Measurements from ENCODE around the gene CSNK1E.

Gene CSNK1E

DNA sequence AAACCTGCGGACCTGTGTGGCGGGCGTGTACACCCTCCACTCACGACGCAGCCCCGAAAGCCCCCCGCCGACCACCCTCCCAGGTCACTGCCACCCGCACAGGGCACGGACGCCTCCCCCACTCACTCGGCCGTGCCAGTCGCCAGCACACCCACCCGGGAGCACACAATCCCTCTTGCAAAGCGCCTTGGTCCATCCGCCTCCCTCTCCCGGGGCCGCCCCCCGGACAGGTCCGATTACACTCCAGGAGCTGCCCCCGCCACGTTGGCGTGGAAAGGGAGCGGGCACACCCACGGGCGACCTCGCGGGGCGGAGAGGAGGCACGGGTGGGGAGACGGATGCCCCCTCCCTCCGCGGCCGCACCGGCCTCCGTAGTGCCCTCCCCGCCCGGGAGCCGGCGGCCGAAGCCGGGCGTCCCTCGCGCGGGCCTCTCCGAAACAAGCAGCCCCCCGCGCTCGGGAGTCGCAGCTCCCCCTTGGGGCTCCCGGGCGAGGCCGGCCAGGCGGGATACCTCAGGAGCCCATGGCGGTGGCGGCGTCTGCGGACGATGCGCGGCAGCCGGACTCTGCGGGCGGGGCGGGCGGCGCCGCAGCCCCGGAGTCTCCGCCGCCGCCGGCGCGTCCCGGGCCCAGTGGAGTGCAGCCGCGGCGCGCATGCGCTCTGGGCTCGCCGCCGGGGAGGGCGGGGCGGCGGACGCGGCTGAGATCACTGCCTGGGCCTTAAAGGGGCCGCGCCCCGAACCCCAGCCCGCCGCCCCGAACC, 44.7 kb downstream of the CSNK1E start, which contains the start of gene TMEM184B:
TMEM184B (minus strand) TSS at position 638 of the 762 bp plus-strand sequence. CDS start 25,049 bp downstream, outside the sequence.
- peak; percentile 70 to 73 for DNase-seq

- no peak for DNase-seq
These were observed 45.3 kb downstream of the CSNK1E start for GRCh38 chr22:38271927-38272372.

DNA sequence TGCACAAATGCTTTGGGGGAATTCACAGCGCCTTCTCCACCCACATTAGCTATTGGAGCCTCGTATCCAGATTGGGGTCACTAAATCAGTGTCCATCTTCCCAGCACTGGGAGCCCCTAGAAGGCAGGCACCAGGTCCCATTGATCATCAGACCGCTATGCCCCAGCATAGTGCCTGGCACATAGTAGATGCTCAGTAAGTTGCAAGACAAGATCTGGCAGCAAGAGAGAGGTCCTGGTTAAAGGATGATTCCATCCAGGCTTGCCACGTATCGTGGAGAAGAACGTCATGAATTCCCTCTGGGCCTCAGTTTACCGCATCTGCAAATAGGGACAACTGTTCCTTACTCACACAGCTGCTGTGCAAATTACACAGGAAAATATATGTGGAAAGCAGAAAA, 46.1 kb downstream of the CSNK1E start:
- DNase-seq = no peak

- no peak for DNase-seq
These were observed 46.9 kb downstream of the CSNK1E start for GRCh38 chr22:38270091-38270992.

GRCh38 chr22:38269466-38269865, 47.8 kb downstream of the CSNK1E start:
- DNase-seq = no peak

- peak; percentile 24 to 27 for DNase-seq
These were observed 50.1 kb downstream of the CSNK1E start for GRCh38 chr22:38267086-38267485.

- DNase-seq = no peak
These were observed 51.1 kb downstream of the CSNK1E start for GRCh38 chr22:38266120-38266519.

DNA sequence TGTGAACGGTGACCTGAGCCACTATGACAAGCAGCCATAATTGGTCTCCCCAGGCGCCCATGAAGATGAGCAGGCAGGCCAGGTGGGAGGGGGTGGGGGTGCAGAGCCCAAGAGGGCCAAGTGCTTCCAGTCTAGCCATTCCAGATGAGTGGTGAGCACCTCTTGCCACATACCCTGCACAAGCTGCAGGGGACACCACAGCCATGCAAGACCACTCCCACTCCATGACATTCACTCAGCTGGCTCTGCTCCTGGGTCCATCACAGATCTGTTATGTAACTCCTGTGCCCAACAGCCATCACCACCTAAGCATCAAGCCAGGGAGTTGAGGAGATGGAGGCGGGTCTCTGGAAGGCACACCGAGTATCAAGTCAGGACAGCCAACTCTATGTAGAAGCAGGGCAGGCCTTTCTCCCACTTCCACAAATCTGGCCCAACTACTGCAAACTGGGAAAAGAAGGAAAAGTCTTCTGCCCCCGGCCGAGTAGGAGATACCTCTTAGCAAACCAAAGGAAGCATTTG, 52.9 kb downstream of the CSNK1E start:
- no peak for DNase-seq

GRCh38 chr22:38262051-38262795, 55.0 kb downstream of the CSNK1E start:
- DNase-seq = peak; percentile 31 to 41

DNA sequence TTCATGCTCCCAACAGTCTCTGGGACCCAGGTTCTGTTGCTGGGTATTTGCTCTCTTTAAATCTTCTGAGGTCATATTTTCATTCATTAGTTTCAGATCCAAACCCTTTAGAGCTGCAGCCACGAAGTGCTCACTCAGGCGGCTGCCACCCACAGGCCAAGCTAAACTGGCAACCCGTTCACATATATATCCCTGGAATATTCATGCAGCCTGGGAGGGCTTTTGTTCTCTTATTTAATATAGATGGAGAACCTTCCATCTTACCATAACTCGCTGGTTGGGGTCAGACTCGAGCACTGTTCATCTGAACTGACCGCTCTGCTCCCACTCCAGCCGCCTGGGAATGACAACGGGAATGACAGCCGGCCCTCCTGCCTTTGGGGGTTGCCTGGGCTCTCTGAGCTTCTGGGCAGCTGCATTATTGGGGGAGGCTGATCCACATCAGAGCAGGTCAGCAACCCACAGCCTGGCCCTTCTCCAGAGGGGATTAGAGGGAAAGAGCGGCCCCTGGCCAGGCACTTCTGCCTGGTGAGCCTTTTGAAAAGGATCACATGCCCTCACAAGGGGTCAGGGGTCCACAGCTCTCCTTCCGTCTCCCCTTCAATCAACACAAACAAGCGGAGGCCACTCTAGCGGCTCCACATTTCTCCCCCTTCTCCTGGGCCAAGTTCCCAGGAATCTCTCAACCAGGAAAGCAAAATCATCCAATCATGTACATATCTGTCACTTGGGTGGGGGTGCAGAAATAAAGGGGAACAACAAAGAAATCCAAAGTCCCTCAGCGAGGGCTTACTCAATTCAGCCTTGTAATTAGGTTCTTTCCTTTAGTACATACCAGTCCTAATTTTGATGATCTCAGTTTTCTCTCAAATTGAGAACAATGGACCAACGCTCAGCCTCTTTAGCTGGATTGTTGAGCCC, 56.2 kb downstream of the CSNK1E start:
- DNase-seq = no peak

DNA sequence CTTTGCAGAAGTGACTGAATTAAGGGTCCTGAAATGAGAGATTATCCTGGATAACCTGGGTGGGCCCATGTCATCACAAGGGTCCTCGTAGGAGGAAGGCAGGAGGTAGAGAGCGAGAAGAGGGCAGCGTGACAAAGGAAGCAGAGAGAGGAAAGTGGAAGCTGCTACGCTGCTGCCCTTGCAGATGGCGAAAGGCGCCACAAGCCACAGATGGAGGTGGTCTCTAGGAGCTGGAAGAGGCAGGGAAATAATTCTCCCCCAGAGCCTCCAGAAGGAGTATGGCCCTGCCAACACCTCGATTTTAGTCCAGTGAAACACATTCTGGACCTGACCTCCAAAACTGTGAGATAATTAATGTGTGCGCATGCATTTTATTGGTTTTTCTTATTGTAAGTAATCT, 57.9 kb downstream of the CSNK1E start:
- no peak for DNase-seq

GRCh38 chr22:38258895-38259294, 58.3 kb downstream of the CSNK1E start:
- no peak for DNase-seq

DNA sequence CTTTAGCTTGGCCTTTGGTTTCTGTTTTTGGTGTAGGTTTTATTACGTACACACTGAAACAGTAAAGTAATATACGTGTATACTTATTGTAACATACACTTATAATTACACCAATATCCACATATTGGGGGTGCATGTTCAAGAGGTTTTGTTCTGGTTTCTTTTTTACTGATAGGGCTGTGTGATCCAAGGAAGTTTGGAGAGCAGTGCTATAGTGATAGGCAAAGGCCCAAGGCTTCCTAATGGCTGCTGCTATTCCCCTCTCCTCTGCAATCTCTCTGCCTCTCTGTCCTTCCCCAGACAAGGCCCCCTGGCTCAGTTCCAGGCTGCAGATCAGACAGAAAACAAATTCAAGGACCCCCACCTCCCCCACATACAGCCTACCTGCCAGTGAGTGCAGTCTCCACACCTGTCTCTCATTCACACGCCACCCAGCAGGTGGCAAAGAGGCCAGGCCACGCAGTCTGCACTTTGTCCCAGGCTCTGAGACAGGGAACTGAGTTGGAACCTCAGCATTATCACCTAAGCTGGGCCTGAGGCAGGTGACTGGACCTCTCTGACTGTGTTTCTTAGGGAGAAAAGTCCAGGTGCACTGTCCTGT, 59.5 kb downstream of the CSNK1E start:
- no peak for DNase-seq

DNA sequence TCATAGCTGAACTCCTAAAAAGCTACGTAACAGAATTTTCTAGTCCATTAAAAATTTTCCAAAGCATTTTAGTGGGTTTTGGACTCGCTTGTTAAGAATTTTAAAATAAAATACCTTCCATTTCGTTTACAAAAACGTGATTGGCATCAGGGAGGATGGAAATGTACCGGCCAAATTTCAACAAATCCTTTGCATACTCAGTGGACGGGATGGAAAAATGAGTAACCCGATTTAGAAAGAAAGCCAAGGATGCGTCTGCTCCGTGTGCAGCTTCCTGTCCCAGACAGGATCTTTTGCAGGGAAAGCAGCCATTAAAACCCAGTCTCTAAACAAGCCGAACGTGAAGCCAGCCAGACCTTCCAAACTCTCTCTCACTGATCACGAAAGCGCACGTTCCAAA, 60.1 kb downstream of the CSNK1E start:
- no peak for DNase-seq

GRCh38 chr22:38255697-38256096, 61.5 kb downstream of the CSNK1E start:
- DNase-seq = no peak

GRCh38 chr22:38251341-38251692, 65.9 kb downstream of the CSNK1E start:
- no peak for DNase-seq

DNA sequence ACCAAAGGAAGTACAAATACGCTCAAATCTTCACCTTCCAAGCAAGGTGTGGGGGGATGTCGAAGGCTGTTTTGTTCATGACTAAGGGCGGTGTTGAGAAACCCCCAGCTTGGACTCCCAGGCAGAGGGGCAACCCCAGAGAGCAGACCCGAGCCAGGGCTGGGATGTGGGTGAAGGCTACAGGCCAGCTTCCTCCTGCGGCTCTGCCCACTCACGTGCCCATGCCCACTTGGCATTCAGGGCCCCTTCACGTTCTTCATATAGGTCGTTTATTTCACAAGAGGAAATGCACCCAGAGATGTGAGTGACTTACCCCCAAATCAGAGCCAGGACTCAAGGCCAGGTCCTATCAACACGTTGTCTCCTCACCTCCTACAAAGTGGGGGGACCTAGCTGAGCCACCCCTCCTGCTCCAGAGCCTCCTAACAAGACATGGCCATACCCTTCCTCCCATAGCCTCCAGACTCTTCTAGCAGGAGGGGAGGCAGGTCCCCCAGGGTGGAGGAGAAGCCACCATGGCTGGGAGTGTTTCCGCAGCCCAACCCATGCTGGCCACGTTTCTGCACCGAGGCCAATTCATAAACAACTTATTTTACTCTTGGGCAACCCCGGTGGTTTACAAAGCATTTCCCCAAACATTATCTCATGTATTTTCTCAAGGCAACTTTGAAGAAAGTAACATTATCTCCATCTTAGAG, 66.4 kb downstream of the CSNK1E start:
- no peak for DNase-seq

DNA sequence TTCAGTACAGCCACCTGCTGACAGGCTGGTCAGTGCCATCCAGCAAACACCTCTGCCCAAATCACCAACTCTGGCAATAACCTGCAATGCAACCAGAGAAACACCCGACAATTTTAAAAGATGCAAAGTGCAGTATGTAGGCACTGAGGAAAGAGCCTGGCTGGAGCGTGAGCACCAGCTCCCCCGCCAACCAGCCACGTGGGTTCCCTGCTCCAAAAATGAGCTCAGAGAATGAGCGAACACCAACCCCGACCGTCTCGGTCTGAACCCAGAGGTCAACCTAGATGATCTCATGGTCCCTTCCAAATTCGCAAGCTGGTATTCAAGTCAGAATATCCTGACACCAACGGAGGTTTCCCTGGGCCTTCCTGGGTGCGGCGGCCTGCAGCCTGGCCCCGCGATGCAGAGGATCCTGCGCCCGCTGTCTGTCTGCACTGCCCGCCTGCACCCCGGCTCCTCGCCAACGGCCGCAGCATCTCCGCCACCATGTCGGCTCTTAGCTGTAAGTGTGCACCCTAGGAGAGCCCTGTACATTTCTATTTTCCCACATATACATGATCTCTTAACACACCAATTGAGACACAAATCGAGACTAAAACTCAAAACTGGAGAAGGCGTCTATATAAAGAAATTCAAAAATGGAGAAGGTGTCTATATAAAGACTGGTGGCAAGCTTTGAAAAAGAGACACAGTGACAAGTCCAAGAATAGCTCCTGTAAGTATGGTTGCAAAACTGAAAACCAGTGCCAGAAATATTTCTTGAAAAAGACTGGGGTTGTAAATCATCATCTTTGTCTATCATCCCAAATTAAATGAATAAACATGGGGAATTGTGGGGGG, 67.2 kb downstream of the CSNK1E start:
- no peak for DNase-seq

- no peak for DNase-seq
These were observed 67.9 kb downstream of the CSNK1E start for GRCh38 chr22:38249301-38249700.

- no peak for DNase-seq
These were observed 69.0 kb downstream of the CSNK1E start for GRCh38 chr22:38248280-38248679.
